Common myeloid progenitor, CD34-positive (primary cell): Measurements from ENCODE around the gene SOX1.
A peak's percentile ranks its signal among the peaks of the same experiment; 100 is the strongest.

Source experiments
- CTCF ChIA-PET: fragments of 350-600 bp; sonication (Branson Sonifier 250); formaldehyde crosslinking; loops from one replicate; lab custom pipeline; 2021; ENCODE audit warnings: antibody characterized with exemption; lab: Charles Lee
- POLR2A ChIA-PET: fragments of 350-600 bp; sonication (Branson Sonifier 250); formaldehyde crosslinking; loops from one replicate; lab custom pipeline; 2021; ENCODE audit warnings: antibody characterized with exemption; lab: Charles Lee
- DNase-seq, 3 donors: peaks; one replicate each; pipeline versions ENCODE4 v3.0.0 to v3.0.0-alpha.2; 2013
- H3K27ac ChIP-seq, 2 experiments: 1 replicate in 1 of 2; 2 replicates in 1 of 2; pipeline ENCODE4 v1.7.0; 2013; ENCODE audit warnings: inconsistent platforms in 2 of 2, low read length in 2 of 2, mild to moderate bottlenecking in 2 of 2, low read depth in 1 of 2, moderate library complexity in 1 of 2; ENCODE audit not compliant: severe bottlenecking in 2 of 2, insufficient read depth in 1 of 2, poor library complexity in 1 of 2
- H3K27me3 ChIP-seq, 5 experiments: replicated peaks in 2 of 5; 1 replicate in 3 of 5; 2 replicates in 2 of 5; pipeline versions ENCODE4 v1.6.1 to v1.7.0; 2013; ENCODE audit warnings: low read length in 4 of 5, mild to moderate bottlenecking in 2 of 5, moderate library complexity in 2 of 5, inconsistent platforms in 1 of 5; ENCODE audit not compliant: insufficient read depth in 5 of 5, control insufficient read depth in 4 of 5
- H3K36me3 ChIP-seq, 4 experiments: 1 replicate in 2 of 4; 2 replicates in 2 of 4; pipeline versions ENCODE4 v1.6.1 to v1.7.0; 2013; ENCODE audit warnings: low read length in 3 of 4, control low read depth in 1 of 4, mild to moderate bottlenecking in 1 of 4; ENCODE audit not compliant: control insufficient read depth in 4 of 4, insufficient read depth in 4 of 4
- H3K4me1 ChIP-seq, 4 experiments: 1 replicate in 3 of 4; 2 replicates in 1 of 4; pipeline versions ENCODE4 v1.6.1 to v1.7.1; 2013; ENCODE audit warnings: low read length in 3 of 4, mild to moderate bottlenecking in 3 of 4, control low read depth in 1 of 4, inconsistent platforms in 1 of 4, moderate library complexity in 1 of 4; ENCODE audit not compliant: control insufficient read depth in 4 of 4, insufficient read depth in 4 of 4; ENCODE audit errors: control extremely low read depth in 1 of 4
- H3K4me3 ChIP-seq, 7 experiments: 1 replicate in 4 of 7; 2 replicates in 3 of 7; pipeline versions ENCODE4 v1.5.1 to v1.7.0; 2013; ENCODE audit warnings: mild to moderate bottlenecking in 7 of 7, low read length in 6 of 7, moderate library complexity in 6 of 7, inconsistent platforms in 2 of 7, low read depth in 2 of 7, control low read depth in 1 of 7; ENCODE audit not compliant: insufficient read depth in 4 of 7, control insufficient read depth in 1 of 7; ENCODE audit errors: extremely low read depth in 1 of 7
- H3K9me3 ChIP-seq, 5 experiments: 1 replicate in 4 of 5; 2 replicates in 1 of 5; pipeline versions ENCODE4 v1.6.1 to v1.7.1; 2013; ENCODE audit warnings: low read length in 4 of 5, mild to moderate bottlenecking in 2 of 5, inconsistent platforms in 1 of 5, low read depth in 1 of 5, moderate library complexity in 1 of 5; ENCODE audit not compliant: control insufficient read depth in 4 of 5, insufficient read depth in 2 of 5; ENCODE audit errors: control extremely low read depth in 1 of 5
- WGBS: methylation state at CpG from one replicate; pipeline ENCODE4 v1.1.5; 2013; ENCODE audit not compliant: insufficient coverage; 5-methylcytosine and 5-hydroxymethylcytosine counted together

The SOX1 gene

DNA sequence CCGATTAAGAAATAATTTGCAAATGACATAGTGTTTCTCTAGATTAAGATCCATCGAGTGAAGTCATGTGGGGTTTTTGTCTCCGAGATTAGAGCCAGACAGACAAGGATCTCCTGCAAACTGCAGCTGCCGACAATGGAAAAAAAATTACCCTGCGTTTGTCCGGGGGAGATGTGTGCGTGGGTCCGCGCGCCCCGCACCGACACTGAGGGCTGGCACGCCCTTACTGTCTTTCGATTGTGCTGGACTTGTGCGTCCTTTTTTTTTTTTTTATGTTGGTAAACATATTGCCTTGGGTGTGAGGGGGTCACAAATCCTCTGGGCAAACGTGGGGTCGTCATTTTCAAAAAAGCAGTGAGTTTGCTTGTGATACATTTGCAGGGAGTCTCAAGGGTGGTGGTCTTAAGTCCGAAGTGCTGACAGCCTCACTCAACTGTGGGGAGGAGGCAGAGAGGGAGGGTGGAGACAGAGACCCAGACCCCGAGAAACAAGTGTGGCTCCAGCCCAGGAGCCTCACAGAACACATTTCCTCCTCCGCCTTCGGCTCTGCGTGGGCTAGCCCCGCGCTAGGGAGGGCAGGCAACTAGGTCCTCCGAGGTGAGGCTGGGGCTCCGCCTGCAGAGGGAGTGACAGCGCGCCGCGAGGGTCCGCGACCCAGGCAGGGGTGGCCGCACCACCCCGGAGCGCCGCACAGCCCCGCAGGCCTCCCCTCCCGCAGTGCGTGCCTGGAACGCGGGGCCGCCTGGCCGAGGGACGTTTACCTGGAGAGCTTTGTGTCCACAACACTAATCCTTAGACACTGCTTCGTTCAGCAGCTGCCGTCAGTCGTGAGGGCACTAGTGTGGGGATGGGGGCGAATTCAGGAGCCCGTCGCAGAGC is 11.7 kb upstream of the SOX1 start:
- DNase-seq, result peak in 1 of 3 donors; percentile 9
- Histone ChIP-seq H3K27ac (no peak overlapping the region), H3K4me3 (no peak overlapping the region), H3K36me3 (no peaks in the 10 kb centered on the region), H3K4me1 (peaks cover 0 to 32% (median 21%) of the 10 kb centered on the region in 4 experiments), H3K27me3 (peaks cover 21 to 100% (median 63%) of the 10 kb centered on the region in 5 experiments), H3K9me3 (peaks cover 0 to 8% (median 1%) of the 10 kb centered on the region in 5 experiments)
- CTCF ChIA-PET, result interaction anchor here (0.9 to 1.3 kb wide), 2 partner anchors 8 to 10 kb away, joined by 3 to 4 read pairs; no protein-coding TSS in a partner anchor
- WGBS, result 4% methylated on average over 45 of the region's 50 CpGs
- POLR2A ChIA-PET, result no interaction called here

DNA sequence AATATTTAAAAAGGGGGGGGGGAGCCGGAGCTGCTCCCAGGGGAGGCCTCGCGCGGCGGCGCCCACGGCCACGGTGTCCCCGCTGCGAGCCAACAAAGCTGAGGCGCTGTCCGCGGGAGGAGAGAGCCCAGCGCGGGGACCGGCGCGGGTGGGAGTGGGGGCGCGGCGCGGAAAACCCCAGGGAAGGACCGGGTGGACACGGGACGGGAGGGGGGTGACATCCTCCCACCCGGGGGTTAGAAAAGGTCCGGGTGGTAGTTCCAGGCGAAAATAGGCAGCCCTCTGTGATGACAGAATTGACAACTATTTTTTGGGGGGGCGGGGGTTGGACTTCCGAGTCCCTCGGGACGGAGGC is 11.1 kb upstream of the SOX1 start:
- no peak for DNase-seq
- POLR2A ChIA-PET, result no interaction called here
- WGBS, result 5% methylated on average over 30 of the region's 32 CpGs
- Histone ChIP-seq H3K36me3 (no peaks in the 10 kb centered on the region), H3K9me3 (peaks cover 0 to 8% (median 2%) of the 10 kb centered on the region in 5 experiments), H3K4me3 (no peak overlapping the region), H3K4me1 (peaks cover 0 to 32% (median 21%) of the 10 kb centered on the region in 4 experiments), H3K27ac (no peak overlapping the region), H3K27me3 (peaks cover 20 to 100% (median 63%) of the 10 kb centered on the region in 5 experiments)
- CTCF ChIA-PET, result no interaction called here

DNA sequence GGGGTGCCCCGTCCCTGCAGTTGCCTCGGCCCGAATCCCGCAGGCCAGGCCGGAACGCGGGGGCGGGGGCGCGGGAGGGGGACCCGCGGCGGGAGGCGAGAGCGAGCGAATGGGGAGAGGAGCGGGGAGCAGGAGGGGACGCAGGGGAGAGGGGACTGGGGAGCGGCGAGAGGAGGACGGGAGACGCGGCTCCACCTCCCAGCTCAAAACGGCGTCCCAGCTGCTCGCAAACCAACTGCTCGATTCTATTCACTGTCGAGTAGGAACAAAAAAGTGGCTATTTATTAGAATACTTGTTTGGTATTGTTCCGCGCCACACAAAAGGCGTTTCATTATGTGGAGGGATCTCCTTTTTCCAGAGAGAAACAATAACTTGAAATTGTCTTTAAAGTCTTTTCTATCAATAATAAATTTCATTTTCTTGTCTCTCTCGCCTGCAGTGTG is 10.6 kb upstream of the SOX1 start:
- Histone ChIP-seq H3K9me3 (peaks cover 0 to 8% (median 2%) of the 10 kb centered on the region in 5 experiments), H3K27me3 (peaks cover 18 to 100% (median 66%) of the 10 kb centered on the region in 5 experiments), H3K4me1 (peaks cover 0 to 35% (median 22%) of the 10 kb centered on the region in 4 experiments), H3K4me3 (peak overlapping the region in 1 of 7 experiments; percentile 23), H3K36me3 (no peaks in the 10 kb centered on the region), H3K27ac (no peak overlapping the region)
- WGBS, result 4% methylated on average over 10 of the region's 32 CpGs
- peak in 1 of 3 donors; percentile 18 for DNase-seq
- ChIA-PET POLR2A (no interaction called here), CTCF (no interaction called here)

DNA sequence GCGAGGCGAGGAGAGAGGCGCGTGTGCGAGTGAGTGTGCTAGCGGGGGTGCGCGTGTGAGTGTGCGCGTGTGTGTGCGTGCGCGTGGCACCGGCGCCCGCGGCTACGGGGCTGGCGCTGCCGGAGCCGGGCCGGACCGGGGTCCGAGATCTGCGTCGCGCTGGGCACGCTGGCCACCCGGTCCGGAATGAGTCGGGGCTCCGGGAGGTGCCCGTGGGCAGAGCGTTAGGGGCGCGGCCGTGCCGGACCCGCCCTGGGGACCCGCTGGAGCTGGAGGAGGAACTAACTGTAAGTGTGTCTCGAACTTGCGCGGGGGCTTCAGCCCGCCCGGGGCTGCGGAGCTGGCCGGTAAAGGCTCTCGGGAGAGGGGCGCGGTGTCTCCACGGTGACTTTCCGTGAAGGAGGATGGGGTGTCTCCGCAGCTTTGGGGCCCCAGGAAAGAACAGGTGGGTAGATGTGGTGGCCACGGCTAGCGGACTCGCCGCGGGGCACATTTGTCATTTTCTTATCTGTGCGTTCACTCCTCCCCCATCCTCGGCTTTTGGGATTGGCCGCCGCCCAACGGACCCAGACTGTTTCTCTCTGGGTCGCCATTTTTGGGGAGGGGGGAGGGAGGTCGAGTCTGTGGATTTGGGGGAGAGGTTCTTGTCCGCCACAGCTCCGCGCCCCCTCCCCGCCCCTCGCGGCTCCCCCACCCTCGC is 10.1 kb upstream of the SOX1 start:
- 3% methylated on average over 40 of the region's 72 CpGs for WGBS
- Histone ChIP-seq H3K9me3 (peaks cover 0 to 8% (median 2%) of the 10 kb centered on the region in 5 experiments), H3K4me3 (peak overlapping the region in 3 of 7 experiments; percentile 1 to 23 (median 16)), H3K27me3 (peaks cover 17 to 100% (median 67%) of the 10 kb centered on the region in 5 experiments), H3K4me1 (peaks cover 0 to 36% (median 23%) of the 10 kb centered on the region in 4 experiments), H3K27ac (no peak overlapping the region), H3K36me3 (no peaks in the 10 kb centered on the region)
- POLR2A ChIA-PET, result no interaction called here
- DNase-seq, result no peak
- CTCF ChIA-PET, result interaction anchor here (1.4 kb wide), 1 partner anchor 9 kb away, joined by 4 read pairs; no protein-coding TSS in a partner anchor

DNA sequence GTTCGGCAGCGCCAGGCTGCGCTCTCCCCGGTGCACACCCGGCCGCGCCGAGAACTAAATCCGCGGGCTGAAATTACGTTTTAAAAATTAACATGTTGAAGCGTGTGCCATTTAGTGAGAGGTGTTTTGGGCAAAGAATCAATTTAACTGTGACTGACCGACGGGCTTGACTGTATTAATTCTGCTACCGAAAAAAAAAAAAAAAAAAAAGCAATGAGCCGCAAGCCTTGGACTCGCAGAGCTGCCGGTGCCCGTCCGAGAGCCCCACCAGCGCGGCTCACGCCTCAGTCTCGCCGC is 9.6 kb upstream of the SOX1 start:
- Histone ChIP-seq H3K4me3 (peak overlapping the region in 3 of 7 experiments; percentile 16 to 43 (median 36)), H3K27me3 (peaks cover 22 to 100% (median 71%) of the 10 kb centered on the region in 5 experiments), H3K27ac (no peak overlapping the region), H3K36me3 (no peaks in the 10 kb centered on the region), H3K4me1 (peaks cover 0 to 36% (median 23%) of the 10 kb centered on the region in 4 experiments), H3K9me3 (peaks cover 0 to 6% (median 2%) of the 10 kb centered on the region in 5 experiments)
- POLR2A ChIA-PET, result no interaction called here
- 1% methylated on average over 9 of the region's 25 CpGs for WGBS
- CTCF ChIA-PET, result interaction anchor here (1.4 kb wide), 1 partner anchor 9 kb away, joined by 4 read pairs; no protein-coding TSS in a partner anchor
- peak in 1 of 3 donors; percentile 13 for DNase-seq

DNA sequence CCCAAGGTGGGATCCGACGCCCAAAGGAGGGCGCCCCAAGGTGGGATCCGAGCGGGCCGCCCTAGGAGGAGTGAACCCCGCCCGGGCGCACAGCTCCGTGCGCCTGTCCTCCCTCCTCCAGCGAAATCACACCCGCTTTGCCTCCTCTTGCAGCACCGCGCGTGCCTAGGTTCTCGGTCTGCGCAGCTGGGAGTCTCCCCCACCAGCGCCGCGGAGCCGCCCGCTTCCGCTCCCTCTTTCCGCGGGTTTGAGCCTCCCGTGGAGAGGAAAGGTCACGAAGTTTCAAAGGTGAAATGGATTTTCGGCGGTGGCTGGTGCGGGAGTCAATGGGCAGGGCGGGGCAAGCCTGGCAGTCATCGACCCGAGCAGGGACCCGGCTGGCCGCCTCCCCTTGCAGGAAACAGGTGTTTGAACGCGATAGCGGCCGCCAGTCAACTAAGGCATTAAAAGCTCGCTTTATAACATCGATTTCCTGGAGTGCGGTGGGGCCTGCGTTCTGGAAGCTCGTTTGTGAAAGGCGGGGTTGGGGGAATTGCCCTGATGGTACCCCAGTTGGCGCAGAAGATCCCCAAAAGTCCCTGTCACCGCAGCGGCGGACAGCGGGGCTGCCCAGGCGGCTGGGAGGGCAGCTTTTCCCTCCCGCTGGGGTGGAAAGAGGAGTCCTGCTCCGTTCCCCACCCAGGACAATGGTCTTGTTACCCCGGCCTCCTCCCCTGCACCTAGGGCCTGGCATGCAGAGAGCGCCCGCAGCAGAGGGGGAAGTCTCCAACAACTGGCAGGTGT is 9.0 kb upstream of the SOX1 start:
- CTCF ChIA-PET, result interaction anchor here (1.4 kb wide), 1 partner anchor 8 kb away, joined by 4 read pairs; no protein-coding TSS in a partner anchor

More for the DNA sequence above, 9.0 kb upstream of the SOX1 start:
- peaks cover 0 to 36% (median 23%) of the 10 kb centered on the region in 4 experiments for H3K4me1 ChIP-seq
- WGBS, result 0% methylated on average over 39 of the region's 57 CpGs
- POLR2A ChIA-PET, result interaction anchor here (0.7 kb wide), 1 partner anchor 15 kb away, joined by 3 read pairs; no protein-coding TSS in a partner anchor
- peaks cover 22 to 100% (median 67%) of the 10 kb centered on the region in 5 experiments for H3K27me3 ChIP-seq
- DNase-seq, result peak; percentile 90 to 96 (median 94)
- H3K9me3 ChIP-seq, result peaks cover 0 to 6% (median 2%) of the 10 kb centered on the region in 5 experiments
- H3K4me3 ChIP-seq, result peak overlapping the region in 5 of 7 experiments; percentile 6 to 47 (median 36)
- H3K36me3 ChIP-seq, result no peaks in the 10 kb centered on the region
- no peak overlapping the region for H3K27ac ChIP-seq
